ENCODE data around the gene NANOS1.

Gene NANOS1, protein sequence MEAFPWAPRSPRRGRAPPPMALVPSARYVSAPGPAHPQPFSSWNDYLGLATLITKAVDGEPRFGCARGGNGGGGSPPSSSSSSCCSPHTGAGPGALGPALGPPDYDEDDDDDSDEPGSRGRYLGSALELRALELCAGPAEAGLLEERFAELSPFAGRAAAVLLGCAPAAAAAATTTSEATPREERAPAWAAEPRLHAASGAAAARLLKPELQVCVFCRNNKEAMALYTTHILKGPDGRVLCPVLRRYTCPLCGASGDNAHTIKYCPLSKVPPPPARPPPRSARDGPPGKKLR

GRCh38 chr10:119029613-119030420 lies at the start of gene NANOS1:
TSS of gene NANOS1 (plus strand) at chr10:119029714. CDS start at chr10:119029802, 88 bp downstream.
- DNase-seq = no peak

GRCh38 chr10:118980135-118980865 lies 49.2 kb upstream of the NANOS1 start:
- DNase-seq = no peak

GRCh38 chr10:118980870-118981269 lies 48.6 kb upstream of the NANOS1 start:
- DNase-seq = no peak

DNA sequence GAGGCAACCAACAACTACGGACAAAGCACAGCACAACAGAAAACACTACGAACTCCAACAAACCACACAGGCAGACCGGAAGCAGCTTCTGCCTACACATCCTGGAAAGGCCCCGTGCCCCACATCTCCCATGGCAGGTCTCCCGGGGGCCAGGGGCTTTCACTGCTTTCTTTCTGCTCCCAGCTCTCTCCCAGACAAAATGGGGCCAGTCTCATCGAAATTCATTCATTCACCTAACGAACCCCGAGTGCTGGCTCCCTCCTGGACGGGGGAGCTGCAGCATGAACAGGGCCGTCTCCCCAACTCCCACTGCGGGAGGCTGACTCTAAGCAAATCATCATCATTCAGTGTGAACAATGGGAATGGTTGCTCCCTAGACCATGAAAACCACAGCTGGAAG lies 47.6 kb upstream of the NANOS1 start:
- DNase-seq = no peak

GRCh38 chr10:118982366-118982765 lies 47.1 kb upstream of the NANOS1 start:
- no peak for DNase-seq

DNA sequence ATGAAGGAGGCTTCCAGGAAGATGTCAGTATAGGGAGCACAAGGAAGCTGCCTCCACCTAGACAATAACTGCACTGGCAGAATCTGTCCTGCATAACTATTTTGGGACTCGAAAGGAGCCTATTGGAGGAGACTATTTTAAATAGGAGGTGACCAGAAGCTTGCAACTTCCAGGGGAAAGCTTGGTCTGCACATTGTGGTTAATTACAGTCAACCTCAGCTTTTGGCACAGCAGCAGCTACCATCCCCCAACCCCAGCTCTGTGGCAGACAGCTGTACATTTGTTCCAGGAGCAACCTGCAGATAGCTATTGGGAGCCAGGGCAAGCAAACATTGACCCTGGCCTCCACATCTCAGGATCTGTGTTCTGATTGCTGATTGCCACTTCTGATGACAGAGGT lies 46.3 kb upstream of the NANOS1 start:
- DNase-seq = no peak

GRCh38 chr10:118985576-118985975 lies 43.9 kb upstream of the NANOS1 start:
- DNase-seq = no peak

DNA sequence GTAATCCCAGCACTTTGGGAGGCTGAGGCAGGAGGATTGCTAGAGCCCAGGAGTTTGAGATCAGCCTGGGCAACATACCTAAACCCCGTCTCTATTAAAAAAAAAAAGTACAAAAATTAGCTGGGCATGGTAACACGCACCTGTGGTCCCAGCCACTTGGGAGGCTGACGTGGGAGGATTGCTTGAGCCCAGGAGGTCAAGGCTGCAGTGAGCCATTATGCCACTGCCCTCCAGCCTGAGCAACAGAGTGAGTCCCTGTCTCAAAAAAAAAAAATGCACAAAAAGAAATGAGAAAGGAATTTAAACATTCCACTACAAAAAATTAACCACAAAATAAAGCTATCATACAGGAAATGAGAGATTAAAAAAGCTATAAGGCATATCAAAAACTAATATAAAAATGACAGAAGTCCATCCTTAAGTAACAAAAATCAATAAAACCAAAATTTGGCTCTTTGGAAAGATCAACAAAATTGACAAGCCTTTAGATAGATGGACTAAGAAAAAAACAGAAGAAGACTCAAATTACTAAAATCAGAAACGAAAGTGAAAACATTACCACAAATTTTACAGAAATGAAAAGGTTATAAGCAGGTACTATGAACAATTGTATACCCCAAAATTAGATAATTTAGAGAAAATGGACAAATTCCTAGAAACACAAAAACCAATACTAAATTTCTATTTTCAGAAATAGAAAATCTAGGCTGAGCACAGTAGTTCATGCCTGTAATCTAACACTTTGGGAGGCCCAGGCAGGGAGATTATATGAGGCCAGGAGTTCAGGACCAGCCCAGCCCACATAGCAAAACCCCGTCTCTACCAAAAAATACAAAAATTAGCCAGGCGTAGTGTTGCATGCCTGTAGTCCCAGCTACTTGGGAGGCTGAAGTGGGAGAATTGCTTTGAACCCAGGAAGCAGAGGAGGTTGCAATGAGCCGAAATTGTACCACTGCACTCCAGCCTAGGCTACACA lies 42.4 kb upstream of the NANOS1 start:
- no peak for DNase-seq

DNA sequence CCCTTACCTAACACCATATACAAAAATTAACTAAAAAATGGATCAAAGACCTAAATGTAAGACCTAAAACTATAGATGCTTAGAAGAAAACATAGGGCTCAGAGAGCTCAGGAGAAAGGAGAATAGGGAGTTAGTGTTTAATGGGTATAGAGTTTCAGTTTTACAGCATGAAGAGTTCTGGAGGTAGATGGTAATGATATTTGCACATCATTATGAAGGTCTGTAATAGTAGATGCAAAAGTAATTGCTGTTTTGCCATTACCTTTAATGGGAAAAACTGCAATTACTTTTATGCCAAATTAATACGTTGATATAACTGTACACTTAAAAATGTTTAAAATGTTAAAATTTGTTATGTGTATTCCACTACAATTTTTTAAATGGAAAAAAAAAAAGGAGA lies 39.2 kb upstream of the NANOS1 start:
- no peak for DNase-seq

GRCh38 chr10:118992496-118992895 lies 37.0 kb upstream of the NANOS1 start:
- no peak for DNase-seq

DNA sequence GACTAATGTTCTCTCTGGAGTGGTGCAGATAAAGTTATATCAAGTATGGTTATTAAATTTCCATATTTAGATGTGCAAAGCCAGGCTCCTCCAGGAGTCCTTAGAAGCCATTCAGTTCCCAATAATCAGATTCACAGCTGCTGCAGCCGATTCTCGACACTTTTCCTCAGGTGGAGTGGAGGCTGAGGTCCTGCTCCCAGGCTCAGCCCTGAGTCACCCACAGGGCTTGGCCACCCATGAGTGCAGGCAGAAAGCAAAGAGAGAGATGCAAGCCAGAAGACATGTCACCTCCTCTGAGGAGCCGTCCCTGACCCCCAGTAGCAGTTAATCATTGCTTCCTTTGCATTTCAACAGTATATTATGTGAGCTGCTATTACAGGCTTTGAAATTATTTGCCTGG lies 36.3 kb upstream of the NANOS1 start:
- DNase-seq = no peak

- no peak for DNase-seq
Observed at GRCh38 chr10:118994321-118994720, 35.2 kb upstream of the NANOS1 start.

- no peak for DNase-seq
Observed at GRCh38 chr10:118995739-118996138, 33.8 kb upstream of the NANOS1 start.

GRCh38 chr10:118997379-118997778 lies 32.1 kb upstream of the NANOS1 start:
- no peak for DNase-seq

DNA sequence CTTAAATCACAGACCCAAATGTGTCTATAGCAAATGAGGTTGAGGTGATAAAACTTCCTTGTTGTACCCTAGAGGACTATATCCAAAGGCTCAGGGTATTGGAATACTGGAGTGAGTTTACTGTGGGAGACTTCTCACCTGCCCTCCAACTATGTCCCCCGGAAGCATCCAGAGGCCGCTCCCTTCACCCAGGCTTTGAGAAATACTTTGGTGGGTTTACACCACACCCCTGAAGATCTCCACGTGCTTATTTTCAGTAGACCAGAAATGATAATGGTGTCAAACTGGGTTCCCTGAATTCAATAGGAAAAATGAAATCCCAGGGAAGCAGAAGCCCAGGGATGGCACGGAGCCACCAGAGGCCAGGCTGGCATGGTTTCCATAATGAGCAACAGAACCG lies 31.3 kb upstream of the NANOS1 start:
- DNase-seq = no peak

DNA sequence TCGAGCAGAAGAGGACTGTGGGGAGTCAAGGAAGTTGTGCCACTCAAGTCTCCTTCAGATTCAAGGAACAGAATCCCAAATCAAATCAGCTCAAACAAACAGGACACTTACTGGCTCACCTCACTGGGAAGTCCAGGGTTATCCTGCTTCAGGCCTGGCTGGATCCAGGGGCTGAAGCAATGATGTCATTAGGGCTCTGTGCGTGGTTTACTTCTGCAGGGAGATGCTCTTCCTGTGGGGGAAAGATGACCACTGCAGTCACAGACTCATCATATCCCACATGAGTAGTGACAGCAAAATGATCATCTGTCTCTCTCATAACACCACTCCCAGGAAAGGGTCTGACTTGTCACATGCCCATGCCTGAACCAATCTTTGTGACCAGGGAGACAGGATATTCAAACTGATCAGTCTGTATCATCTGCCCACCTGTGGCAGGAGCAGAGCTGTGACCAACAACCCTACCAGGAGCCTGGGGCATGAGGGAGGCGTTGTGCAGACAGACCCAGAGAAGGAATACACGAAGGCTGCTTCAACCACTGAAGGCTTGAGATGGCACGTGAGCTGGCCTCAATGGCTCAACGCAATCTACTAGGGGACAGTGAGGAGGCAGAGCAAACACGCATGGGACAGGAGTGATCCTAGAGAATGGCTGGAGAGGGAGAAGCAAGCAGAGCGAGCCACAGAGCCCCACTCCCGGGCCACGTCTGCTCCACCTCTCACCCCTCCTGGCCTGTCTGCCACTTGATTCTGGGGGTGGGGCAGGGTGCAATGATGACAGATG lies 27.6 kb upstream of the NANOS1 start:
- DNase-seq = no peak

DNA sequence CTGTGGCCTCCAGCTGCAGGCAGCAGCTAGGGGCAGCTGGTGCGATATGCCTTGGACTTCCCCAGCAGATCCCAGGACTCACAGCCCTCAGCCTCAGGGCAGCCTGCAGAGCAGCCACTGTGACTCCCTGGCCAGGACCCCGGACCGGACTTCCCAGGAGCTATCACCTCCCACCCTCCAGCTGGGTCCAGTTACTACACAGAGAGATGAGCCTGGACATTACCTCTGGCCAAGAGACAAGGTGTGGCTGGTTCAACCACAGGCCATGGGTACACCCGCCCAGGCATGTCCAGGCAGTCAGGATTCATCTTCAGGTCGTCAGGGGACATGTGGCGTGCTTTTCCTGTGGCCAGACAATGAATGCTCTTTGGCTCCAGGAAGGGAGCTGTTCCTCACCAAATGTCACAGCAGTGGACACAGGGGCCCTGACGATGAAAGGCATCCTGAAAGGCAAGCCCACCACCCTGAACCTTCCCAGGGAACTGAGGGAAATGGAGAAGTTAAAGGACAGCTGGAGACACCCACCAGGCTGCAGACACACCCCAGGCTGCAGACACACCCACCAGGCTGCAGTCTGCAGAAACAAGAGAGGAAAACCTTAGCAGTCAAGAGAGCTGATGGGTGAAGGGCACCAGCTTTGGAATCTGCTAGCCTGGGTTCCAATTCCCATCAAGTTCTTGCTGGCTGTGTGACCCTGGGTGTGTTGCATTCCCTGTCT lies 25.8 kb upstream of the NANOS1 start:
- DNase-seq = no peak

- DNase-seq = no peak
Observed at GRCh38 chr10:119005362-119006043, 24.0 kb upstream of the NANOS1 start.

DNA sequence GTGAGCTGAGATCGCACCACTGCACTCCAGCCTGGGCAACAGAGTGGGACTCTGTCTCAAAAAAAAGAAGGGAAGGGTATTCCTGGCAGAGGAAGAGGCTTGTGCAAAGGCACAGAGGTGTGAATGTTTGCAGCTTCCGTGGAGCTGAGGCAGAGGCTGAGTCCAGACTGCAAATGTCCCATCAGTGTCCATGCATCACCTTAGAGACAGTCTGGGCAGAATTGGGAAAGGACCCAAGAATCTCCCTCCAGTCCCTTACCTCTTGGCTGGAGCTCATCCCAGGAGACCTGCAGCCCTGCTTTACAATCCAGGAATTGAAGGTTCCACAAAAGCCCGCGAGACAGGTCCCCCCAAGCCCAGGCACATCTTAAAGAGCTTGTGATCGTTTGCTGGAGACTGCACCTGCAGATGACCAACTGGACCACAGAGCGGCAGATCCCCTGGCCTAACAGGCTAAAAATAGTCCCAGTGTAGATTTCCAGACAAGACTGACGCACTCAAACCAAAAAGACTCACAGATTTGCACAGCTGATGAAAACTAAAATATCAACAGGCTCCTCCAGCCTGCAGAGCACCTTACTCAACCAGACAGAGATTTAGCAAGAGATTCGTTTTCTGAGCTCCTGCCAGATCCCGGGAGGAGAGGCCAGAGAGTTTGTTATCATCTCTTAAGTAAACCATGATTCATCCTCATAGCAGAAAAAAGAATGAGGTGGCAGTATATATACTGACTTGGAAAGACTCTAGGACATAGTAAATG lies 22.9 kb upstream of the NANOS1 start:
- DNase-seq = no peak

DNA sequence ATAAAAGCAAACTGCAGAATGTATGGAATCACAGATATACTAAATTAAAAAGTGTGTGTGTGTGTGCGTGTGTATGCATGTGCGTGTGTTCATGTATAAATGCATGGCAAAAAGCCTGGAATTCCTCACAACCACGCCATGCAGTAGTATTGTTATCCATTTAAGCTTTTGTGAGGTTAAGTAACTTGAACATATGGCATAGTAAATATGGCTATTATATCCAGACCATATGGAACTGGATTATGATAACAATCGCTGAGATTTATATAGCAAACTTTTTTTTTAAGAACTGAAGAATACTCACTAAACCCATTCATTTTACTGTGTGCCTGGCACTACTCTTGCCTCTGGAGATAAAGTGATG lies 22.3 kb upstream of the NANOS1 start:
- no peak for DNase-seq

All from NCI-H2029 treated with DMSO at 0.1 percent for 48 hours (cell line).